Neural cell (in vitro differentiated cells): ENCODE data around the gene VAV3. TPM values are rescaled to one million over a fixed set of nuclear protein-coding genes. Genes with fewer than 3 reads are reported as not detected.

Experiments used
- H2AFZ ChIP-seq: fragments of 200-600, 300-800 bp; sonication (generic), shearing (Covaris generic); 2 replicates; pipeline ENCODE4 v1.6.0; 2014; ENCODE audit warnings: low read depth, mild to moderate bottlenecking, antibody characterized with exemption, low read length, moderate library complexity
- H3F3A ChIP-seq: fragments of 200-600 bp; shearing (Covaris generic); 2 replicates; pipeline ENCODE4 v1.6.1; 2016; ENCODE audit warnings: mild to moderate bottlenecking, moderate library complexity, mixed read lengths, antibody characterized with exemption, low read length; ENCODE audit not compliant: insufficient read depth, poor library complexity, severe bottlenecking
- H3K27ac ChIP-seq: fragments of 200-600, 300-800 bp; sonication (generic), shearing (Covaris generic); 2 replicates; pipeline ENCODE4 v1.5.1; 2014; ENCODE audit warnings: mild to moderate bottlenecking, low read length, moderate library complexity
- H3K27me3 ChIP-seq: fragments of 300-800, 200-600 bp; sonication (generic), shearing (Covaris generic); 2 replicates; pipeline ENCODE4 v1.6.0; 2014; ENCODE audit warnings: mild to moderate bottlenecking, low read depth, low read length, moderate library complexity; ENCODE audit not compliant: insufficient read depth
- H3K36me3 ChIP-seq: fragments of 300-800, 200-600 bp; sonication (generic), shearing (Covaris generic); 2 replicates; pipeline ENCODE4 v1.5.1; 2014; ENCODE audit warnings: mild to moderate bottlenecking, antibody characterized with exemption, low read length, moderate library complexity; ENCODE audit not compliant: insufficient read depth
- H3K4me2 ChIP-seq: fragments of 300-800, 200-600 bp; sonication (generic), shearing (Covaris generic); 2 replicates; pipeline ENCODE4 v1.6.0; 2014; ENCODE audit warnings: mild to moderate bottlenecking, low read length
- H3K4me3 ChIP-seq: fragments of 300-800, 200-600 bp; sonication (generic), shearing (Covaris generic); 2 replicates; pipeline ENCODE4 v1.5.1; 2014; ENCODE audit warnings: mild to moderate bottlenecking, low read length, moderate library complexity
- H3K79me2 ChIP-seq: fragments of 200-600 bp; shearing (Covaris generic); replicated peaks from 2 replicates; pipeline ENCODE4 v1.6.0; 2014; ENCODE audit warnings: mild to moderate bottlenecking, low read length, moderate library complexity; ENCODE audit not compliant: insufficient read depth
- H3K9ac ChIP-seq: fragments of 300-800, 200-600 bp; sonication (generic), shearing (Covaris generic); 2 replicates; pipeline ENCODE4 v1.6.1; 2016; ENCODE audit warnings: mild to moderate bottlenecking, low read length, mixed read lengths
- H3K9me2 ChIP-seq: fragments of 200-600 bp; shearing (Covaris generic); 2 replicates; pipeline ENCODE4 v1.6.1; 2016; ENCODE audit warnings: mild to moderate bottlenecking, low read length, mixed read lengths; ENCODE audit not compliant: insufficient read depth
- H3K9me3 ChIP-seq: fragments of 200-600, 300-800 bp; sonication (generic), shearing (Covaris generic); 2 replicates; pipeline ENCODE4 v1.6.1; 2016; ENCODE audit warnings: mild to moderate bottlenecking, mixed run types, low read length, moderate library complexity, mixed read lengths
- H4K20me1 ChIP-seq: fragments of 200-600 bp; shearing (Covaris generic); 2 replicates; pipeline ENCODE4 v1.6.1; 2016; ENCODE audit warnings: mild to moderate bottlenecking, mixed run types; ENCODE audit not compliant: insufficient read depth
- CTCF ChIP-seq: fragments of 450-650 bp; IDR thresholded peaks from 2 replicates; pipeline ENCODE4 v1.5.1; 2014; ENCODE audit warnings: antibody characterized with exemption, mild to moderate bottlenecking, moderate library complexity; ENCODE audit not compliant: poor library complexity, severe bottlenecking
- EP300 ChIP-seq: fragments of 450-650 bp; conservative IDR thresholded peaks from 2 replicates; pipeline ENCODE4 v1.6.1; 2014; ENCODE audit warnings: antibody characterized with exemption, mild to moderate bottlenecking, moderate library complexity; ENCODE audit not compliant: poor library complexity, severe bottlenecking
- EZH2 ChIP-seq: fragments of 200-600, 300-800 bp; shearing (Covaris generic), sonication (generic); IDR thresholded peaks from 2 replicates; pipeline ENCODE4 v1.6.1; 2014; ENCODE audit warnings: antibody characterized with exemption, low read length, borderline replicate concordance, mild to moderate bottlenecking; ENCODE audit not compliant: insufficient read depth, poor library complexity, severe bottlenecking
- RAD21 ChIP-seq: fragments of 450-650 bp; conservative IDR thresholded peaks from 2 replicates; pipeline ENCODE4 v1.6.1; 2014; ENCODE audit warnings: antibody characterized with exemption, mild to moderate bottlenecking, moderate library complexity
- REST ChIP-seq: IDR thresholded peaks from 2 replicates; pipeline ENCODE4 v1.6.1; 2012; ENCODE audit warnings: borderline replicate concordance
- SMC3 ChIP-seq: fragments of 450-650 bp; conservative IDR thresholded peaks from 2 replicates; pipeline ENCODE4 v1.6.1; 2014; ENCODE audit warnings: antibody characterized with exemption, mild to moderate bottlenecking, moderate library complexity; ENCODE audit not compliant: poor library complexity
- TAF1 ChIP-seq: IDR thresholded peaks from 2 replicates; pipeline ENCODE4 v1.6.1; 2012; ENCODE audit warnings: low read depth
- polyA plus RNA-seq: library from polyadenylated mRNA; depleted of rRNA; stranded (reverse); fragments of >200 nt; gene quantifications from 2 replicates; pipeline ENCODE4 v1.2.3, GENCODE V29; 2014

VAV3 gene
- polyA plus RNA-seq, 1 donor from 2014 or later, result 7.6 TPM

GRCh38 chr1:107865627-107866026, 99.4 kb downstream of the VAV3 start:
- no peak overlapping the region for H3K4me3 ChIP-seq
- H4K20me1 ChIP-seq, result no peaks in the 10 kb centered on the region
- H3K4me2 ChIP-seq, result no peak overlapping the region
- no peaks in the 10 kb centered on the region for H3K79me2 ChIP-seq
- no peak overlapping the region for H2AFZ ChIP-seq
- TF ChIP-seq EP300 (no peak), REST (no peak), TAF1 (no peak), CTCF (no peak), EZH2 (no peak), RAD21 (no peak)
- H3K27ac ChIP-seq, result no peak overlapping the region
- H3F3A ChIP-seq, result no peaks in the 10 kb centered on the region
- no peaks in the 10 kb centered on the region for H3K36me3 ChIP-seq
- H3K27me3 ChIP-seq, result no peaks in the 10 kb centered on the region
- H3K9me2 ChIP-seq, result no peaks in the 10 kb centered on the region
- H3K9ac ChIP-seq, result no peak overlapping the region
- H3K9me3 ChIP-seq, result no peaks in the 10 kb centered on the region

- no peak for TF ChIP-seq CTCF
- no peak for TF ChIP-seq EZH2
- TF ChIP-seq REST, result no peak
- TF ChIP-seq RAD21, result no peak
- TF ChIP-seq EP300, result no peak
- TF ChIP-seq TAF1, result no peak
- TF ChIP-seq SMC3, result no peak
- H3K9ac ChIP-seq, result no peak overlapping the region
- H3K79me2 ChIP-seq, result no peaks in the 10 kb centered on the region
- no peak overlapping the region for H3K4me2 ChIP-seq
- no peaks in the 10 kb centered on the region for H3F3A ChIP-seq
- H3K4me3 ChIP-seq, result no peak overlapping the region
- no peaks in the 10 kb centered on the region for H3K9me3 ChIP-seq
- H3K27ac ChIP-seq, result no peak overlapping the region
- no peak overlapping the region for H2AFZ ChIP-seq
- H3K36me3 ChIP-seq, result no peaks in the 10 kb centered on the region
- H3K27me3 ChIP-seq, result no peaks in the 10 kb centered on the region
- no peaks in the 10 kb centered on the region for H4K20me1 ChIP-seq
- H3K9me2 ChIP-seq, result no peaks in the 10 kb centered on the region
These were observed 101.6 kb downstream of the VAV3 start for GRCh38 chr1:107863342-107863741.
